ENCODE measurements around the gene MMP2. TPM values are rescaled to one million over a fixed set of nuclear protein-coding genes. Genes with fewer than 3 reads are reported as not detected.
A peak's percentile ranks its signal among the peaks of the same experiment; 100 is the strongest.

MMP2 gene
- polyA plus RNA-seq, 1 donor, result 87.5 TPM

DNA sequence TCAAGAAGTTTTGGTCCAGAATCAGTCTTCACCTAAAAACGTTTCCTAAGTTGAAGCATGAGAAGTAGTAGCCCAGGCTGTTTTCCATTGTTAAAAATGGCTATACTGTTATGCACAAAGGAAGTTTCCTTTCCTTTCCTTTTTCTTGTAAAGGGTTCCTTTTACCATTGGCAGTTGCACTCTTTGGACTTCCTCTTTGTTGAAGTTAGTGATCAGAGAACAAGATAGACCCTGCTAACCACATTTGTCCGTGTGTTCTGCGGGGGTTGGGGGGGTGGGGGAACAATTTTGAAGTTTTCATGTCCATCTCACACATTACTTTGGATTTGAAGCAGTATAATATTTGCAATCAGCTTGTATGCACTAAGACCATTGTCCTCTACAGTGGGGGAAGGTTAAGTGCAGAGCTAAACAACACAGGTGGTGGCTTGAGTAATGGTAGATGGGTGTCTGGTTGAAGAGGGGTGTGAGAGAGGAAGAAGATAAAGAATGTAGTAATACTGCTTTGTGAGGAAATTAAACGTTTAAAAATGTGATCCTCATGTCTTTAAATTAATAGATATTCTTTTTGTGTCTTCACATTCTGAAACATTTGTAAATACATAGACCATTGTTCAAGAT is 31.3 kb downstream of the MMP2 start:
- Histone ChIP-seq H3K27ac (ENCODE audit: low read length) (no peak overlapping the region), H3K36me3 (ENCODE audit: control insufficient read depth, insufficient read depth, low read length) (peaks cover 8% of the 10 kb centered on the region), H3K4me3 (ENCODE audit: low read length) (no peak overlapping the region), H3K9me3 (ENCODE audit: control insufficient read depth, low read depth, low read length) (no peaks in the 10 kb centered on the region), H3K4me1 (ENCODE audit: control insufficient read depth, insufficient read depth, low read length) (no peaks in the 10 kb centered on the region), H3K27me3 (ENCODE audit: control insufficient read depth, insufficient read depth, low read length) (peaks cover 10% of the 10 kb centered on the region)
- 89% methylated on average over 1 of the region's 4 CpGs for WGBS (ENCODE audit: insufficient coverage, low lambda C conversion rate)
- DNase-seq, result no peak

DNA sequence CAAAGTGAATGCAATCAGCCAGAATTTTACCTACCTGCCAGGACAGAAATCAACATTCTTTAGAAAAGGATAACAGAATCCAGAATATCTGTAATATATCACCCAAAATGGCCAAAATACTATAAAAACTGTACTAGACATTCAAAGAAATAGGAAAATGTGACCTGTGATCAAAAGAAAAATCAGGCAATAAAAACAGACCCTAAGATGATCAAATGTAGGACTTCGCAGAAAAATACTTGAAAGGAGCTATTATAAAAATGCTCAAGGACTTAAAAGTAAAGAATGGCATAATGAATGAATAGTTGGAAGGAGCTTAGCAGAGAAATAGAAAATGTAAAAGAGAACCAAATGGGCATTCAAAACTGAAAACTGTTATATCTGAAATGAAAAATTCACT is 33.9 kb downstream of the MMP2 start:
- H3K4me1 ChIP-seq (ENCODE audit: control insufficient read depth, insufficient read depth, low read length), result no peaks in the 10 kb centered on the region
- peaks cover 10% of the 10 kb centered on the region for H3K27me3 ChIP-seq (ENCODE audit: control insufficient read depth, insufficient read depth, low read length)
- H3K36me3 ChIP-seq (ENCODE audit: control insufficient read depth, insufficient read depth, low read length), result no peaks in the 10 kb centered on the region
- WGBS (ENCODE audit: insufficient coverage, low lambda C conversion rate), result 100% methylated on average over 1 of the region's 1 CpG
- no peaks in the 10 kb centered on the region for H3K9me3 ChIP-seq (ENCODE audit: control insufficient read depth, low read depth, low read length)
- DNase-seq, result no peak
- H3K4me3 ChIP-seq (ENCODE audit: low read length), result no peak overlapping the region
- no peak overlapping the region for H3K27ac ChIP-seq (ENCODE audit: low read length)

DNA sequence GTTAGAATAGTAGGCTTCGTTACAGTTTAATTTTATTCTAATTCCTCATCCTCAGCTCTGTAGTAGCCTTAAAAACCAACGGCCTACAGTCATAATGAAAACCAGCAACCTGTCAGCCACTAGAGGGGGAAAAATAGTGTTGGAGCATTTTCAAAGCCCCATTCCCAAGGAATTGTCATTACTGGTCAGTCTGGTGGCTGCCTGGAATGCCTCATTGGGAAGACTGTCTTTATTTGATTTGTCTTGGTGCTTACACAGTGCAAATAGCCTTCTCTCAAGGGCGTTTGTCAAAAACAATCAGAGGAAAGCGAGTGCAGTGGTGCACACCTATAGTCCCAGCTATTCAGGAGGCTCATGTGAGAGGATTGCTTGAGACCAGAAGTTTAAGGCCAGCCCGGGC is 34.6 kb downstream of the MMP2 start:
- Histone ChIP-seq H3K27me3 (ENCODE audit: control insufficient read depth, insufficient read depth, low read length) (peaks cover 10% of the 10 kb centered on the region), H3K4me1 (ENCODE audit: control insufficient read depth, insufficient read depth, low read length) (no peaks in the 10 kb centered on the region), H3K9me3 (ENCODE audit: control insufficient read depth, low read depth, low read length) (no peaks in the 10 kb centered on the region), H3K4me3 (ENCODE audit: low read length) (no peak overlapping the region), H3K27ac (ENCODE audit: low read length) (no peak overlapping the region), H3K36me3 (ENCODE audit: control insufficient read depth, insufficient read depth, low read length) (no peaks in the 10 kb centered on the region)
- no peak for DNase-seq
- 90% methylated on average over 2 of the region's 5 CpGs for WGBS (ENCODE audit: insufficient coverage, low lambda C conversion rate)

DNA sequence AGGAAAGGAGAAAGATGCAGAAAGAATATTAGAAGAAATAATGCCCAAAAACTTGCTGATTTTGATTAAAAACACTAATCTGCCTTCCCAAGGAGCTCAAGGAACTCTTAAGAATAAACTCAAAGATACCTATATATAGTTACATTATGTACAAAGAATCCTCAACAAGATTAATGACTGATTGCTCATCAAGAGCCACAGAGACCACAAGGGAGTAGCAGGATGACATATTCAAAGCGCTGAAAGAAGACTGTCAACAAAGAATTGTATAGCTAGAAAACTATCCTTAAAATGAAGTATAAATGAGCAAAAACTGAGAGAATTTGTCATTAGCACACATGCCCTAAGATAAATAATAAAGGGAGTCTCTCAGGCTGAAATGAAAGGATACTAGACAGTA is 36.1 kb downstream of the MMP2 start:
- no peaks in the 10 kb centered on the region for H3K36me3 ChIP-seq (ENCODE audit: control insufficient read depth, insufficient read depth, low read length)
- no peak overlapping the region for H3K4me3 ChIP-seq (ENCODE audit: low read length)
- no CpG with 5 or more reads among the region's 1 CpG for WGBS (ENCODE audit: insufficient coverage, low lambda C conversion rate)
- H3K4me1 ChIP-seq (ENCODE audit: control insufficient read depth, insufficient read depth, low read length), result no peaks in the 10 kb centered on the region
- H3K27ac ChIP-seq (ENCODE audit: low read length), result no peak overlapping the region
- no peak for DNase-seq
- peaks cover under 1% of the 10 kb centered on the region for H3K27me3 ChIP-seq (ENCODE audit: control insufficient read depth, insufficient read depth, low read length)
- no peaks in the 10 kb centered on the region for H3K9me3 ChIP-seq (ENCODE audit: control insufficient read depth, low read depth, low read length)

DNA sequence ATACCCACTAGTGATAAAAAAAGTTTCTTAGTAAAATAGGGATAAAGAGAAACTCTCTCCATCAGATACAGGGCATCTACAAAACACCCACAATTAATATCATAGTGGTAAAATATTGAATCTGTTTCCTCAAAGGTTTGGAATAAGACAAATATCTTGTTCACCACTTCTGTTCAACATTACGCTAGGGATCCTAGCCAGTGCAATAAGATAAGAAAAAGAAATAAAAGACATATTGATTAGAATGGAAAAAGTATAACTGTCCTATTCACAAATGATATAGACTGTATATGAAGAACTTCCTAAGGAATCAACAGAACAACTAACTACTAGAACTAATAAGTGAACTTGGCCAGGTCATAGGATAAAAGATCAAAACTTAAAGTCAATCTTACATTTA is 42.8 kb downstream of the MMP2 start:
- H3K9me3 ChIP-seq (ENCODE audit: control insufficient read depth, low read depth, low read length), result no peaks in the 10 kb centered on the region
- no peak for DNase-seq
- H3K27ac ChIP-seq (ENCODE audit: low read length), result no peak overlapping the region
- WGBS (ENCODE audit: insufficient coverage, low lambda C conversion rate), result no CpG with 5 or more reads among the region's 1 CpG
- H3K4me1 ChIP-seq (ENCODE audit: control insufficient read depth, insufficient read depth, low read length), result no peaks in the 10 kb centered on the region
- no peaks in the 10 kb centered on the region for H3K36me3 ChIP-seq (ENCODE audit: control insufficient read depth, insufficient read depth, low read length)
- H3K4me3 ChIP-seq (ENCODE audit: low read length), result no peak overlapping the region
- H3K27me3 ChIP-seq (ENCODE audit: control insufficient read depth, insufficient read depth, low read length), result no peaks in the 10 kb centered on the region

DNA sequence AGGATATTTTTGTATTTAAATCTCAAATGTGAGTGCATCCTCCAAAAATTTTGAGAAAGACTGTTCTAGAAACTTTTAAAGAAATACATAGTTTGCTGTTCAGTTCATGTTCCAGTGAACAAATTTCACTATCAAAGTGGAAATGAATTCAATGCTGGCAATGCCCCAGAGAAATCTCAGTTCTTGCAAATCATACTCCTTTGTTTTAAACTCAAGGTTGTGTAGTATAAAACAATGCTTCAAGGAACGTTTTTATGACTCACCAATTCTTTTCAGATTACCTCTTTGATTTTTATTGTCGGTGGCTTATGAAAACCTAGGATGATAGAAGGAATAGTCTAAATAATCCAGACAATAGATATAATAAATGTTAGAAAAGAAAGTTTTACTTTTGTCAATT is 47.4 kb downstream of the MMP2 start:
- no peak overlapping the region for H3K27ac ChIP-seq (ENCODE audit: low read length)
- no peaks in the 10 kb centered on the region for H3K4me1 ChIP-seq (ENCODE audit: control insufficient read depth, insufficient read depth, low read length)
- no peaks in the 10 kb centered on the region for H3K27me3 ChIP-seq (ENCODE audit: control insufficient read depth, insufficient read depth, low read length)
- no peaks in the 10 kb centered on the region for H3K9me3 ChIP-seq (ENCODE audit: control insufficient read depth, low read depth, low read length)
- no peak for DNase-seq
- WGBS (ENCODE audit: insufficient coverage, low lambda C conversion rate), result 65% methylated on average over 2 of the region's 2 CpGs
- no peaks in the 10 kb centered on the region for H3K36me3 ChIP-seq (ENCODE audit: control insufficient read depth, insufficient read depth, low read length)
- no peak overlapping the region for H3K4me3 ChIP-seq (ENCODE audit: low read length)

DNA sequence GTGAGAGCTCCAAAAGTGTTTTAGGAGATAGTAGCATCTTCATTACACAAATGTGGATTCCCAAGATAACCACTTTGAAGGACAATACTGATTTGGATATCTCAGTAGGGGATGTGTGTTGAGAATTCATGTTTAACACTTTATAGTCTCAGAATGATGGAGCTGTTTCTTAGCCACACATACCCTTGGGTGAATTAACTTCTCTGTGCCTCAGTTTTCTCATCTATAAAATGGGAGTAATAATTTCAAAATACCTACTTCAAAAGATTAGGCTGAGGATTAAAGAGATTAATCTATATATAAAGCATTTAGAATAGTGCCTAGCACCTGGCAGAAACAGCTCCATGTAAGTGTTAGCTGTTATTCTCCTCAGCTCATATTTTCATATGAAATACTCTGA is 48.9 kb downstream of the MMP2 start:
- no peak overlapping the region for H3K27ac ChIP-seq (ENCODE audit: low read length)
- H3K27me3 ChIP-seq (ENCODE audit: control insufficient read depth, insufficient read depth, low read length), result no peaks in the 10 kb centered on the region
- H3K36me3 ChIP-seq (ENCODE audit: control insufficient read depth, insufficient read depth, low read length), result no peaks in the 10 kb centered on the region
- H3K9me3 ChIP-seq (ENCODE audit: control insufficient read depth, low read depth, low read length), result no peaks in the 10 kb centered on the region
- H3K4me1 ChIP-seq (ENCODE audit: control insufficient read depth, insufficient read depth, low read length), result no peaks in the 10 kb centered on the region
- H3K4me3 ChIP-seq (ENCODE audit: low read length), result no peak overlapping the region
- DNase-seq, result no peak

DNA sequence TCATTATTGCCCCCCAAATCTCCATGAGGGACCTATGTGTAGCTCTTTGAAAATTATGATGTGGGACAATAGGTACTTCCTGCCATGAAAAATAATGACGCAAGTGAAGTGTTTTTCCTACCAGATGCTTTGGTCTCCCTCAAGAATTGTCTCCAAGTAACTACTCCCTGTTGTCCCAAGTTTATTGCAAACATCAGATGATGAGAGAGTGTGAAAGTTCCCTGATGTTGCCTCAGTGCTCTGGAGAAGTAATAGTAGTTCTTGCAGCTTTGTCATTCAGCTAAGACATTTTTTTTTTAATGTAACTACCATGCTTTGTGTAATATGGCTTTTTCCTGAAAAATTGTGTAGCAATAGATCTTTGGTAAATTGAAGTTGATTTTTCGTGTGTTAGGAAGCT is 50.0 kb downstream of the MMP2 start:
- WGBS (ENCODE audit: insufficient coverage, low lambda C conversion rate), result 55% methylated on average over 1 of the region's 2 CpGs
- Histone ChIP-seq H3K9me3 (ENCODE audit: control insufficient read depth, low read depth, low read length) (no peaks in the 10 kb centered on the region), H3K27me3 (ENCODE audit: control insufficient read depth, insufficient read depth, low read length) (no peaks in the 10 kb centered on the region), H3K36me3 (ENCODE audit: control insufficient read depth, insufficient read depth, low read length) (no peaks in the 10 kb centered on the region), H3K4me1 (ENCODE audit: control insufficient read depth, insufficient read depth, low read length) (no peaks in the 10 kb centered on the region), H3K4me3 (ENCODE audit: low read length) (no peak overlapping the region), H3K27ac (ENCODE audit: low read length) (no peak overlapping the region)
- DNase-seq, result no peak

DNA sequence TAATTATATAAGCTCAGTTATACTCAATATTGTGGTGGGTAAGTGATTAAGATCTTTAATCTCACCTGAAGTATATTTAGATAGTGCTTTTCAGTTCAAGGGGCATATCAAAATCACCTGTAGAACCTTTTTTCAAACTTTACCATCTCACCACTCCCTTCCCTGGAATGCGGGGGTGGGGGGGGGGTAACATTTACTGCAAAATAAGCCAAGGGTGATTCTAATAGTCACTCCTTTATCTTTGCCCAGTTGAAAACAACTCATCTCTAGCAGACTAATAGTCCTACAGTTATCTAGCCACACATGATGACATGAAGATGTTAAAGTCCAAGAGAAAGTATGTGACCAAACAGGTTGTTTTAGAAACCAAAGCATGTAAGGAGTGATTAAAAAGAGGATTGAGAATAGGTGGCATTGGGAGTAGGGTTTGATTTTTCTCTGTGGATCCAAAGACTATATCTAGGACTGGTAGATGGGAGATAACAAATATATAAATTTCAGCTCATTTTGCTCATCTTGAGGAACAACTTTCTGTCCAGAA is 51.4 kb downstream of the MMP2 start:
- H3K27ac ChIP-seq (ENCODE audit: low read length), result no peak overlapping the region

DNA sequence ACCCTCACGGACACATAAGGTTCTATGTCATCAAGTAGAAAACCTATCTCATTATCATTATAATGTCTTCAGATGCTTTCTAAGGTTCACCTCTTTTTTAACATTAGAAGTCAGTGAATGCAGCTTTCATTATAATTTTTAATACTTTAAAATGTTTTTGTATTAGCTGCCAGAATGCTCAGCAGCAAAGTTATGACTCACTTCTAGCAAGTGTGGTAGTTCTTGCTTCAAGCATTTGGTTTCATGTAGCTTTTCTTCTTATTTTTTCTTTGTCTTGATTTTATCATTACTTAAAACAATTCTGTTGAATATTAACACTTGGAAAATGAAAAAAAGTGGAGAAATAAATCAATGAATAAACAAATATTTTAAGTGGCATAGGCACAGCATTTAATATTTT is 53.2 kb downstream of the MMP2 start:
- no CpG with 5 or more reads among the region's 1 CpG for WGBS (ENCODE audit: insufficient coverage, low lambda C conversion rate)

More for the DNA sequence above, 51.4 kb downstream of the MMP2 start:
- peak; percentile 32 to 50 for DNase-seq
- WGBS (ENCODE audit: insufficient coverage, low lambda C conversion rate), result no CpG with 5 or more reads among the region's 1 CpG
- Histone ChIP-seq H3K9me3 (ENCODE audit: control insufficient read depth, low read depth, low read length) (no peaks in the 10 kb centered on the region), H3K4me3 (ENCODE audit: low read length) (no peak overlapping the region), H3K36me3 (ENCODE audit: control insufficient read depth, insufficient read depth, low read length) (no peaks in the 10 kb centered on the region), H3K27me3 (ENCODE audit: control insufficient read depth, insufficient read depth, low read length) (no peaks in the 10 kb centered on the region), H3K4me1 (ENCODE audit: control insufficient read depth, insufficient read depth, low read length) (no peaks in the 10 kb centered on the region)

DNA sequence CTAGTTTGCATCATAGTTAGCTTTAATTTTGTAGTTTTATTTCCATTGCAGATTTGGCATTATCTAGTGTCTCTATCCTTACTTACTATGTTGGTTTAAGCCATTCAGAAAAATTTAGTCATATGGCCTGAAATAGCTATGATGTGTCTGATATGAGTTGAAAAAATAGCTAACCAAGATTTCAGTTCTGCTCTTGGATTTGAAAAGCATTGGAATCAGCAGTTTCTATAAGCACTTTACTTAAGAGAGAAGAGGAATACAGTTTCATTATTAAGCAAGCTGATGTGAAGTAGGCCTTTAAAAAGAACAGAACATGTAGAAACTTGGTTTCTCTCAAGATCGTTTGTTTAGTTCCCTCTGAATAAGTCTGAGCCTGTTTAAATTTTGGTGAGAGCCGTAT is 55.8 kb downstream of the MMP2 start:
- H3K27ac ChIP-seq (ENCODE audit: low read length), result no peak overlapping the region
- WGBS (ENCODE audit: insufficient coverage, low lambda C conversion rate), result no CpG with 5 or more reads among the region's 2 CpGs
- H3K27me3 ChIP-seq (ENCODE audit: control insufficient read depth, insufficient read depth, low read length), result no peaks in the 10 kb centered on the region
- H3K9me3 ChIP-seq (ENCODE audit: control insufficient read depth, low read depth, low read length), result no peaks in the 10 kb centered on the region
- no peaks in the 10 kb centered on the region for H3K4me1 ChIP-seq (ENCODE audit: control insufficient read depth, insufficient read depth, low read length)
- no peak overlapping the region for H3K4me3 ChIP-seq (ENCODE audit: low read length)
- no peak for DNase-seq
- H3K36me3 ChIP-seq (ENCODE audit: control insufficient read depth, insufficient read depth, low read length), result no peaks in the 10 kb centered on the region

More for the DNA sequence above, 53.2 kb downstream of the MMP2 start:
- DNase-seq, result no peak
- Histone ChIP-seq H3K9me3 (ENCODE audit: control insufficient read depth, low read depth, low read length) (no peaks in the 10 kb centered on the region), H3K27me3 (ENCODE audit: control insufficient read depth, insufficient read depth, low read length) (no peaks in the 10 kb centered on the region), H3K4me1 (ENCODE audit: control insufficient read depth, insufficient read depth, low read length) (no peaks in the 10 kb centered on the region), H3K4me3 (ENCODE audit: low read length) (no peak overlapping the region), H3K27ac (ENCODE audit: low read length) (no peak overlapping the region), H3K36me3 (ENCODE audit: control insufficient read depth, insufficient read depth, low read length) (no peaks in the 10 kb centered on the region)

Measured in large intestine (tissue), 3 donors.